Liver (tissue), 9 donors: ENCODE results near the gene NBAS. TPM values are rescaled to one million over a fixed set of nuclear protein-coding genes. Genes with fewer than 3 reads are reported as not detected.

ENCODE experiments used
- DNase-seq: peaks from one replicate; pipeline ENCODE4 v3.0.0-alpha.2; 2017; ENCODE audit warnings: low spot score
- H3K27ac ChIP-seq, 2 donors: one replicate each; pipeline ENCODE4 v1.7.0; 2013; ENCODE audit warnings: inconsistent platforms in 2 of 2, low read length in 2 of 2, control low read depth in 1 of 2, low read depth in 1 of 2, mild to moderate bottlenecking in 1 of 2
- H3K27me3 ChIP-seq, 4 donors: one replicate each; pipeline versions ENCODE4 v1.6.1 to v1.7.0; 2013; ENCODE audit warnings: low read length in 3 of 4, inconsistent platforms in 1 of 4, mild to moderate bottlenecking in 1 of 4, moderate library complexity in 1 of 4; ENCODE audit not compliant: control insufficient read depth in 4 of 4, insufficient read depth in 4 of 4
- H3K36me3 ChIP-seq, 4 donors: one replicate each; pipeline versions ENCODE4 v1.6.1 to v1.7.0; 2013; ENCODE audit warnings: low read length in 3 of 4, mild to moderate bottlenecking in 3 of 4, low read depth in 1 of 4, moderate library complexity in 1 of 4; ENCODE audit not compliant: control insufficient read depth in 4 of 4, insufficient read depth in 3 of 4
- H3K4me1 ChIP-seq, 4 donors: one replicate each; pipeline versions ENCODE4 v1.6.1 to v1.7.0; 2013; ENCODE audit warnings: low read length in 3 of 4, mild to moderate bottlenecking in 3 of 4, moderate library complexity in 1 of 4; ENCODE audit not compliant: control insufficient read depth in 4 of 4, insufficient read depth in 4 of 4
- H3K4me3 ChIP-seq, 3 donors: one replicate each; pipeline versions ENCODE4 v1.6.1 to v1.7.0; 2013; ENCODE audit warnings: low read length in 3 of 3, control low read depth in 1 of 3, low read depth in 1 of 3, mild to moderate bottlenecking in 1 of 3
- H3K9ac ChIP-seq, 2 donors: one replicate each; pipeline ENCODE4 v1.7.0; 2013; ENCODE audit warnings: low read length in 2 of 2, mild to moderate bottlenecking in 2 of 2, moderate library complexity in 2 of 2, control low read depth in 1 of 2, low read depth in 1 of 2
- H3K9me3 ChIP-seq, 4 donors: one replicate each; pipeline versions ENCODE4 v1.6.1 to v1.7.0; 2013; ENCODE audit warnings: low read length in 3 of 4; ENCODE audit not compliant: control insufficient read depth in 4 of 4
- CTCF ChIP-seq: fragments of 150-350 bp; IDR thresholded peaks from 2 replicates; pipeline ENCODE4 v1.5.1; 2017; ENCODE audit warnings: improper control_type of control experiment, low read depth, low read length; ENCODE audit not compliant: missing input control
- EGR1 ChIP-seq, 2 donors: IDR thresholded peaks; 2 replicates each; pipeline ENCODE4 v1.6.1; 2016 to 2018; ENCODE audit warnings: antibody characterized with exemption in 2 of 2, low read depth in 2 of 2
- FOXA1 ChIP-seq: IDR thresholded peaks from 2 replicates; pipeline ENCODE4 v1.6.1; 2016; ENCODE audit warnings: antibody characterized with exemption
- FOXA2 ChIP-seq: IDR thresholded peaks from 2 replicates; pipeline ENCODE4 v1.6.1; 2016; ENCODE audit warnings: antibody characterized with exemption
- GABPA ChIP-seq, 2 donors: IDR thresholded peaks in 1 of 2; conservative IDR thresholded peaks in 1 of 2; 2 replicates each; pipeline ENCODE4 v1.6.1; 2016; ENCODE audit warnings: antibody characterized with exemption in 2 of 2, mild to moderate bottlenecking in 1 of 2, moderate library complexity in 1 of 2
- HNF4A ChIP-seq, 2 donors: conservative IDR thresholded peaks; 2 replicates each; pipeline ENCODE4 v1.6.1; 2016; ENCODE audit warnings: antibody characterized with exemption in 2 of 2, mild to moderate bottlenecking in 2 of 2
- HNF4G ChIP-seq: IDR thresholded peaks from 2 replicates; pipeline ENCODE4 v1.6.1; 2016; ENCODE audit warnings: antibody characterized with exemption
- MAX ChIP-seq: IDR thresholded peaks from 2 replicates; pipeline ENCODE4 v1.6.1; 2016; ENCODE audit warnings: antibody characterized with exemption
- NR2F2 ChIP-seq: IDR thresholded peaks from 2 replicates; pipeline ENCODE4 v1.6.1; 2016; ENCODE audit warnings: antibody characterized with exemption
- RAD21 ChIP-seq, 2 donors: IDR thresholded peaks; 2 replicates each; pipeline ENCODE4 v1.6.1; 2016; ENCODE audit warnings: antibody characterized with exemption in 2 of 2, mild to moderate bottlenecking in 2 of 2
- REST ChIP-seq: IDR thresholded peaks from 2 replicates; pipeline ENCODE4 v1.6.1; 2016; ENCODE audit warnings: antibody characterized with exemption, mild to moderate bottlenecking
- RXRA ChIP-seq, 2 donors: IDR thresholded peaks; 2 replicates each; pipeline ENCODE4 v1.6.1; 2017 to 2018; ENCODE audit warnings: antibody characterized with exemption in 2 of 2, mild to moderate bottlenecking in 1 of 2
- SP1 ChIP-seq: IDR thresholded peaks from 2 replicates; pipeline ENCODE4 v1.6.1; 2018; ENCODE audit warnings: antibody characterized with exemption, mild to moderate bottlenecking
- TAF1 ChIP-seq: conservative IDR thresholded peaks from 2 replicates; pipeline ENCODE4 v1.6.1; 2016; ENCODE audit warnings: antibody characterized with exemption, mild to moderate bottlenecking
- WGBS: extraction: QIAGEN DNeasy Blood & Tissue Kit; methylation state at CpG from one replicate; pipeline ENCODE4 v1.1.7; 2013; 5-methylcytosine and 5-hydroxymethylcytosine counted together
- polyA plus RNA-seq, 2 donors: library from polyadenylated mRNA; stranded (reverse) in 1 of 2; unstranded in 1 of 2; fragments of 200-250 nt in 1 of 2; fragments of >200 nt in 1 of 2; fragmentation: Nextera tagmentation in 1 of 2; extraction: Ambion mirVana in 1 of 2; gene quantifications; one replicate each; pipeline versions ENCODE4 v1.2.1 to v1.2.3, GENCODE V29; 2013 to 2015
- total RNA-seq, 2 donors: library from RNA; depleted of rRNA; stranded (reverse); fragments of >200 nt; gene quantifications; one replicate each; pipeline ENCODE4 v1.2.3, GENCODE V29; 2014
- donor health status: healthy.
- donor health status: healthy.
- donor health status: healthy.
- donor health status: healthy.
- donor health status: healthy.

The NBAS gene
- total and polyA plus RNA-seq, 4 donors, result 10.5 to 40.0 (median 18.9) TPM

- Histone ChIP-seq H3K9ac (no peak overlapping the region), H3K36me3 (no peaks in the 10 kb centered on the region), H3K4me3 (no peak overlapping the region), H3K27me3 (no peaks in the 10 kb centered on the region), H3K27ac (no peak overlapping the region), H3K4me1 (no peaks in the 10 kb centered on the region), H3K9me3 (no peaks in the 10 kb centered on the region)
- DNase-seq, result no peak
- 73% methylated on average over 4 of the region's 4 CpGs for WGBS
- TF ChIP-seq NR2F2, result no peak
- no peak for TF ChIP-seq GABPA (IDR thresholded peaks at IDR 0.05 in 1 of 2, conservative IDR thresholded peaks at IDR 0.05 in 1 of 2)
- TF ChIP-seq RAD21 (IDR thresholded peaks at IDR 0.05), result no peak
- TF ChIP-seq FOXA2, result no peak
- TF ChIP-seq HNF4A (conservative IDR thresholded peaks at IDR 0.05), result no peak
- TF ChIP-seq HNF4G, result no peak
- no peak for TF ChIP-seq REST
- no peak for TF ChIP-seq RXRA (IDR thresholded peaks at IDR 0.05)
- TF ChIP-seq CTCF, result no peak
- no peak for TF ChIP-seq TAF1
Measured at GRCh38 chr2:15158100-15158499, 403.0 kb downstream of the NBAS start.

- no peak overlapping the region for H3K27ac ChIP-seq
- TF ChIP-seq FOXA1 (no peak), NR2F2 (no peak), EGR1 (IDR thresholded peaks at IDR 0.05; ENCODE audit: low read depth in 2 of 2) (no peak), HNF4A (conservative IDR thresholded peaks at IDR 0.05) (no peak), RAD21 (IDR thresholded peaks at IDR 0.05) (no peak), SP1 (no peak), RXRA (IDR thresholded peaks at IDR 0.05) (no peak), REST (no peak), MAX (no peak)
- no peaks in the 10 kb centered on the region for H3K9me3 ChIP-seq
- no peak overlapping the region for H3K4me3 ChIP-seq
- no peaks in the 10 kb centered on the region for H3K36me3 ChIP-seq
- DNase-seq, result no peak
- no peaks in the 10 kb centered on the region for H3K4me1 ChIP-seq
- H3K9ac ChIP-seq, result no peak overlapping the region
- WGBS, result 82% methylated on average over 7 of the region's 7 CpGs
- no peaks in the 10 kb centered on the region for H3K27me3 ChIP-seq
Measured at GRCh38 chr2:15155959-15156574, 405.1 kb downstream of the NBAS start.
